Progenitor cell of endocrine pancreas (in vitro differentiated cells): ENCODE data around the gene HAPLN1. TPM values are rescaled to one million over a fixed set of nuclear protein-coding genes. Genes with fewer than 3 reads are reported as not detected.

ENCODE experiments used
- DNase-seq: peaks from one replicate; pipeline ENCODE4 v3.0.0; 2021; ENCODE audit warnings: low spot score; ENCODE audit not compliant: unreplicated experiment
- H3K27ac Mint-ChIP-seq: 2 replicates; pipeline ENCODE4 v1.8.0; 2021; ENCODE audit warnings: mild to moderate bottlenecking, moderate library complexity, mixed read lengths
- H3K27me3 Mint-ChIP-seq: 2 replicates; pipeline ENCODE4 v1.8.0; 2021; ENCODE audit warnings: mixed read lengths
- H3K36me3 Mint-ChIP-seq: 2 replicates; pipeline ENCODE4 v1.8.0; 2022; ENCODE audit warnings: mixed read lengths; ENCODE audit not compliant: insufficient read depth
- H3K4me1 Mint-ChIP-seq: 2 replicates; pipeline ENCODE4 v1.8.0; 2021; ENCODE audit warnings: low read depth, mixed read lengths
- H3K4me3 Mint-ChIP-seq: 2 replicates; pipeline ENCODE4 v1.8.0; 2021; ENCODE audit warnings: low read depth, mild to moderate bottlenecking, moderate library complexity, mixed read lengths
- H3K9me3 Mint-ChIP-seq: 2 replicates; pipeline ENCODE4 v1.8.0; 2021; ENCODE audit warnings: low read depth, mixed read lengths
- CTCF ChIP-seq: fragments of 200-600 bp; sonication (generic); IDR thresholded peaks from one replicate; pipeline ENCODE4 v1.5.0; 2021; ENCODE audit warnings: antibody characterized with exemption, mild to moderate bottlenecking; ENCODE audit not compliant: unreplicated experiment
- total RNA-seq: library from RNA; stranded (reverse); gene quantifications from 2 replicates; pipeline ENCODE4 v1.2.1, GENCODE V29; 2021

The HAPLN1 gene
- total RNA-seq, 1 donor from 2014 or later, result 0.89 TPM

- Mint-ChIP-seq H3K36me3 (no peaks in the 10 kb centered on the region), H3K4me3 (no peak overlapping the region), H3K9me3 (peaks cover 29% of the 10 kb centered on the region), H3K27ac (no peak overlapping the region), H3K4me1 (no peaks in the 10 kb centered on the region), H3K27me3 (peaks cover 9% of the 10 kb centered on the region)
- no peak for TF ChIP-seq CTCF
- no peak for DNase-seq
Observed at GRCh38 chr5:83709973-83710372, 10.7 kb downstream of the HAPLN1 start.

- H3K36me3 Mint-ChIP-seq, result peaks cover 3% of the 10 kb centered on the region
- H3K27ac Mint-ChIP-seq, result no peak overlapping the region
- TF ChIP-seq CTCF, result no peak
- H3K4me3 Mint-ChIP-seq, result no peak overlapping the region
- peaks cover 39% of the 10 kb centered on the region for H3K9me3 Mint-ChIP-seq
- peaks cover 5% of the 10 kb centered on the region for H3K27me3 Mint-ChIP-seq
- no peak for DNase-seq
- no peaks in the 10 kb centered on the region for H3K4me1 Mint-ChIP-seq
Observed at GRCh38 chr5:83708170-83708569, 12.5 kb downstream of the HAPLN1 start.

- no peaks in the 10 kb centered on the region for H3K27me3 Mint-ChIP-seq
- no peaks in the 10 kb centered on the region for H3K4me1 Mint-ChIP-seq
- H3K4me3 Mint-ChIP-seq, result no peak overlapping the region
- no peak for DNase-seq
- H3K9me3 Mint-ChIP-seq, result peaks cover 36% of the 10 kb centered on the region
- H3K27ac Mint-ChIP-seq, result no peak overlapping the region
- peaks cover 3% of the 10 kb centered on the region for H3K36me3 Mint-ChIP-seq
- no peak for TF ChIP-seq CTCF
Observed at GRCh38 chr5:83703059-83703458, 17.6 kb downstream of the HAPLN1 start.

GRCh38 chr5:83701886-83702285 lies 18.8 kb downstream of the HAPLN1 start:
- Mint-ChIP-seq H3K27me3 (no peaks in the 10 kb centered on the region), H3K9me3 (peaks cover 27% of the 10 kb centered on the region)

GRCh38 chr5:83689881-83690280 lies 30.8 kb downstream of the HAPLN1 start:
- H3K4me1 Mint-ChIP-seq, result no peaks in the 10 kb centered on the region
- no peak overlapping the region for H3K4me3 Mint-ChIP-seq
- no peak overlapping the region for H3K27ac Mint-ChIP-seq
- no peak for DNase-seq
- TF ChIP-seq CTCF, result no peak
- no peaks in the 10 kb centered on the region for H3K36me3 Mint-ChIP-seq
- H3K27me3 Mint-ChIP-seq, result no peaks in the 10 kb centered on the region
- peaks cover 6% of the 10 kb centered on the region for H3K9me3 Mint-ChIP-seq

More at GRCh38 chr5:83701886-83702285, 18.8 kb downstream of the HAPLN1 start:
- H3K27ac Mint-ChIP-seq, result no peak overlapping the region
- H3K36me3 Mint-ChIP-seq, result peaks cover 3% of the 10 kb centered on the region
- H3K4me3 Mint-ChIP-seq, result no peak overlapping the region
- no peaks in the 10 kb centered on the region for H3K4me1 Mint-ChIP-seq
- TF ChIP-seq CTCF, result no peak
- no peak for DNase-seq
